ENCODE results near the gene ZNF335.

GRCh38 chr20:45925821-45926506 is 46.0 kb downstream of the ZNF335 start:
- no peak for TF ChIP-seq CTCF (IDR thresholded peaks at IDR 0.05)
- no peak for TF ChIP-seq POLR2A (IDR thresholded peaks at IDR 0.05)

All from right lobe of liver (tissue), 4 donors.